WERI-Rb-1 (cell line): ENCODE measurements around the gene CACNB1.
A peak's percentile ranks its signal among the peaks of the same experiment; 100 is the strongest.
"Not testable (repeated sequence)": the region's sequence is repeated elsewhere in the genome, so short reads cannot be mapped to it uniquely, and the experiment has no call there.

Experiments
- DNase-seq: peaks from one replicate; pipeline ENCODE4 v3.0.0-alpha.2; 2020
- H3K27ac ChIP-seq: fragments of 250-450 bp; sonication (Bioruptor Pico); 2 replicates; pipeline ENCODE4 v1.5.1; 2020; ENCODE audit warnings: mild to moderate bottlenecking, moderate library complexity
- H3K27me3 ChIP-seq: fragments of 250-450 bp; sonication (Bioruptor Pico); 2 replicates; pipeline ENCODE4 v1.5.1; 2021; ENCODE audit warnings: mild to moderate bottlenecking, low read depth, moderate library complexity; ENCODE audit not compliant: insufficient read depth, severe bottlenecking
- H3K36me3 ChIP-seq: fragments of 250-450 bp; sonication (Bioruptor Pico); 2 replicates; pipeline ENCODE4 v1.5.1; 2020; ENCODE audit warnings: mild to moderate bottlenecking, moderate library complexity
- H3K4me3 ChIP-seq: 2 replicates; pipeline ENCODE4 v1.5.1; 2011; ENCODE audit warnings: low read depth, mild to moderate bottlenecking, control low read depth, low read length
- H3K9me3 ChIP-seq: fragments of 250-450 bp; sonication (Bioruptor Pico); 2 replicates; pipeline ENCODE4 v1.5.1; 2021; ENCODE audit warnings: mild to moderate bottlenecking, moderate library complexity; ENCODE audit not compliant: severe bottlenecking
- TF ChIP-seq, protein P1 (sequence below): IDR thresholded peaks from 2 replicates; pipeline ENCODE4 v1.5.1; 2011; ENCODE audit warnings: low read depth, mild to moderate bottlenecking, control low read depth, inconsistent platforms, low read length

Gene CACNB1

DNA sequence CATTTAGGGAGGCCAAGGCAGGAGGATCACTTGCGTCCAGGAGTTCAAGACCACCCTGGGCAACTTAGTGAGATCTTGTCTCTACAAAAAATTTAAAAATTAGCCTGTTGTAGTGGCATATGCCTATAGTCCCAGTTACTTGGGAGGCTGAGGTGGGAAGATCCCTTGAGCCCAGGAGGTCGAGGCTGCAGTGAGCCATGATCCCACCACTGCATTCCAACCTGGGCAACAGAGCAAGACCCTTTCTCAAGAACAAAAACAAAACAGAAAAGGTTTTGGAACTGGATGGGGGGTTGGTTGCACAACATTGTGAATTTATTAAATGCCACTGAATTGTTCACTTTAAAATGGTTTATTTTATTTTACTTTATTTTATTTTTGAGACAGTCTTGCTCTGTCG, 67.3 kb downstream of the CACNB1 start:
- TF ChIP-seq, protein P1, sequence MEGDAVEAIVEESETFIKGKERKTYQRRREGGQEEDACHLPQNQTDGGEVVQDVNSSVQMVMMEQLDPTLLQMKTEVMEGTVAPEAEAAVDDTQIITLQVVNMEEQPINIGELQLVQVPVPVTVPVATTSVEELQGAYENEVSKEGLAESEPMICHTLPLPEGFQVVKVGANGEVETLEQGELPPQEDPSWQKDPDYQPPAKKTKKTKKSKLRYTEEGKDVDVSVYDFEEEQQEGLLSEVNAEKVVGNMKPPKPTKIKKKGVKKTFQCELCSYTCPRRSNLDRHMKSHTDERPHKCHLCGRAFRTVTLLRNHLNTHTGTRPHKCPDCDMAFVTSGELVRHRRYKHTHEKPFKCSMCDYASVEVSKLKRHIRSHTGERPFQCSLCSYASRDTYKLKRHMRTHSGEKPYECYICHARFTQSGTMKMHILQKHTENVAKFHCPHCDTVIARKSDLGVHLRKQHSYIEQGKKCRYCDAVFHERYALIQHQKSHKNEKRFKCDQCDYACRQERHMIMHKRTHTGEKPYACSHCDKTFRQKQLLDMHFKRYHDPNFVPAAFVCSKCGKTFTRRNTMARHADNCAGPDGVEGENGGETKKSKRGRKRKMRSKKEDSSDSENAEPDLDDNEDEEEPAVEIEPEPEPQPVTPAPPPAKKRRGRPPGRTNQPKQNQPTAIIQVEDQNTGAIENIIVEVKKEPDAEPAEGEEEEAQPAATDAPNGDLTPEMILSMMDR = no peak
- no peak for DNase-seq
- Histone ChIP-seq H3K4me3 (no peak overlapping the region), H3K27ac (no peak overlapping the region), H3K36me3 (no peaks in the 10 kb centered on the region), H3K9me3 (no peaks in the 10 kb centered on the region), H3K27me3 (no peaks in the 10 kb centered on the region)

DNA sequence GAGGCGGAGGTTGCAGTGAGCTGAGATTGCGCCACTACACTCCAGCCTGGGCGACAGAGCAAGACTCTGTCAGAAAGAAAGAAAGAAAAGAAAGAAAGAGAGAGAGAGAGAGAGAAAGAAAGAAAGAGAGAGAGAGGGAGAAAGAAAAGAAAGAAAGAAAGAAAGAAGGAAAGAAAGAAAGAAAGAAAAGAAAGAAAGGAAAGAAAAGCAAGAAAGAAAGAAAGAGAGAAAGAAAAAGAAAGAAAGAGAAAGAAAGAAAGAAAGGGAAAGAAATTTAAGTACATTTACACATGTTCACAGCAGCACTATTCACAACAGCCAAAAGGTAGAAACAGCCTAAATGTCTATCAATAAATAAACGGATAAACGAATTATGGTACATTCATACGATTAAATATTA, 67.9 kb downstream of the CACNB1 start:
- not testable (repeated sequence) for H3K27me3 ChIP-seq, H3K27ac ChIP-seq, H3K4me3 ChIP-seq, H3K36me3 ChIP-seq, H3K9me3 ChIP-seq, DNase-seq

DNA sequence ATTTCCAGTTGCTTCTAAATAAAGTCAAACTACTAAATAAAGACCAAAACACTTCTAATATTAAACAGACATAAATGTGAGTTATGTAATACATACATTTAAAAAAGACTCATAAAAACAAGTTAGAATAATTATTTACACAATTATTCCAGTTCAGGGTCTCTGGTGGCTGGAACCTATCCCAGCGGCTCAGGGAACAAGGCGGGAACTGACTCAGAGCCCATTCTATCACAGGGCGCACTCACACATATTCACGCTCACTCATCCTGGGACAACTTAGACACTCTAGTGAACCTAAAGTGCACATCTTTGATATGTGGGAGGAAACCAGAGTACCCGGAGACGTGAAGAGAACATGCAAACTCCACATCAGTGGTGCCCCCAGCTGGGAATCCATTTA, 71.0 kb downstream of the CACNB1 start:
- TF ChIP-seq, protein P1 = no peak
- no peak for DNase-seq
- H3K36me3 ChIP-seq = no peaks in the 10 kb centered on the region
- H3K27ac ChIP-seq = no peak overlapping the region
- H3K9me3 ChIP-seq = no peaks in the 10 kb centered on the region
- no peaks in the 10 kb centered on the region for H3K27me3 ChIP-seq
- H3K4me3 ChIP-seq = no peak overlapping the region

DNA sequence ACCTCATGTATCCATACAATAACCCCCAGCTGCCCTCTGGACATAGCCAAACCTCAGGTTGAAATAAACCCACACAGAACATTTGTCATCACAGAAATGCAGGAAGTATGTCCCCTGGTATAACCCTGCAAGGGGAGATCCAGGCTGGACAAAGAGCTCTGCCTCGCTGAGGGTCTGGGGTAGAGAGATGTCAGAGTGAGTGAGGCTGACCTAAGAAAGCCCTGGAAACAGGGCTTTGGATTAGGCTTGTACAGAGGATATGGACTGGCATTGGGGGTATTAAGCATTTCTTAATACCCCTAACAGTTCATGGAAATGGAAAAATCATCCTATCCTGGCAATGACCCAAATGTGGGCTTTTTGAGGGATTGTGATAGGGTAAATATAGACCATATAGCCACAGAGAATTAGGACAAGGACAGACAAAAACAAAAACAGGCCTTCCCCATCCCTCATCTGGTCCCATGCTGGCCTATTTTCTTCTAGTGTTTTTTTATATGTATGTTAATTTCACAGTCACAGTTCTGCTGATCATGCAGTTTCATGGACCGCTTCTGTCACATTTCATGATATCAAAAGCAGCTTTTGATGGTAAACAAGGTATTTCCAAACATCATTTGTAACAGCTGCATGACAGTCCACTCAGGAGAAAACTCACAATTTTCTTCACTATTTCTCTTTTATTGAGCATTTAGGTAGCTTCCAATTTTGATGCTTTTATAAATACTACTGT, 72.2 kb downstream of the CACNB1 start:
- no peaks in the 10 kb centered on the region for H3K9me3 ChIP-seq
- H3K4me3 ChIP-seq = no peak overlapping the region
- TF ChIP-seq, protein P1 = no peak
- peak overlapping the region; percentile 9; the same call in 1 of the 2 replicates for H3K27ac ChIP-seq
- no peaks in the 10 kb centered on the region for H3K27me3 ChIP-seq
- H3K36me3 ChIP-seq = no peaks in the 10 kb centered on the region
- no peak for DNase-seq

DNA sequence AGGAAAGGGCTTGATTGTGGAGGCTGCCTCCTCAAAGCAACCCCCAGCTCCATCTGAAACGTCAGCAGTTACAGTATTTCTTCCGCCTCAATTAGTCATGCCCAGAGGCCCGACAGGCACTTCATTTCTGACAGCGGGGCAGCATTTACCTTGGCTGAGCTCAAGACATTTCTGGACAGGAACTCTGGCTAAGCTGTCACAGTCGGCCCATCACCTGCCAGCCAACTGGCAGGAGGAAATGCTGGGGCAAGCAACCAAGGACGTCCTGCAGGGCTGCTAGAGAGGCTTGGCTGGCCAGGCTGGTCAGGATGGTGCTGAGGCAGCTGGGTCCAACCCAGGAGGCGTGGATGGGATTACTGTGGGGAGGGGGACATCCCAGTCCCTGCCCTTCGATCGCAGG, 73.8 kb downstream of the CACNB1 start:
- no peak overlapping the region for H3K4me3 ChIP-seq
- H3K36me3 ChIP-seq = no peaks in the 10 kb centered on the region

More for the DNA sequence above, 73.8 kb downstream of the CACNB1 start:
- Histone ChIP-seq H3K27ac (no peak overlapping the region), H3K27me3 (no peaks in the 10 kb centered on the region), H3K9me3 (no peaks in the 10 kb centered on the region)
- no peak for DNase-seq
- TF ChIP-seq, protein P1 = no peak
